NCI-H2107 treated with DMSO at 0.1 percent for 48 hours (cell line): Measurements from ENCODE around the gene EPHA3.

Experiments used
- DNase-seq: peaks from one replicate; lab custom pipeline; 2025; ENCODE audit not compliant: unreplicated experiment; lab: John Stamatoyannopoulos, UW

EPHA3 gene

GRCh38 chr3:89358281-89358680, 250.9 kb downstream of the EPHA3 start:
- no peak for DNase-seq

- DNase-seq = no peak
These were observed 252.7 kb downstream of the EPHA3 start for GRCh38 chr3:89360156-89360555.

GRCh38 chr3:89362496-89362895, 255.1 kb downstream of the EPHA3 start:
- no peak for DNase-seq

GRCh38 chr3:89363171-89363570, 255.8 kb downstream of the EPHA3 start:
- DNase-seq = no peak

GRCh38 chr3:89364314-89364713, 256.9 kb downstream of the EPHA3 start:
- no peak for DNase-seq

- DNase-seq = no peak
These were observed 259.7 kb downstream of the EPHA3 start for GRCh38 chr3:89367166-89367565.

GRCh38 chr3:89368846-89369245, 261.4 kb downstream of the EPHA3 start:
- no peak for DNase-seq

GRCh38 chr3:89372456-89372855, 265.0 kb downstream of the EPHA3 start:
- DNase-seq = no peak

GRCh38 chr3:89373434-89373833, 266.0 kb downstream of the EPHA3 start:
- no peak for DNase-seq

- no peak for DNase-seq
These were observed 268.0 kb downstream of the EPHA3 start for GRCh38 chr3:89375451-89375850.

GRCh38 chr3:89380016-89380415, 272.6 kb downstream of the EPHA3 start:
- no peak for DNase-seq

GRCh38 chr3:89392991-89393390, 285.6 kb downstream of the EPHA3 start:
- no peak for DNase-seq

GRCh38 chr3:89395456-89395855, 288.0 kb downstream of the EPHA3 start:
- DNase-seq = no peak

GRCh38 chr3:89395996-89396395, 288.6 kb downstream of the EPHA3 start:
- DNase-seq = no peak

- DNase-seq = no peak
These were observed 294.6 kb downstream of the EPHA3 start for GRCh38 chr3:89402051-89402450.

GRCh38 chr3:89405176-89405575, 297.8 kb downstream of the EPHA3 start:
- DNase-seq = no peak

- no peak for DNase-seq
These were observed 298.2 kb downstream of the EPHA3 start for GRCh38 chr3:89405593-89405992.

GRCh38 chr3:89411201-89411600, 303.8 kb downstream of the EPHA3 start:
- no peak for DNase-seq

GRCh38 chr3:89414270-89414669, 306.8 kb downstream of the EPHA3 start:
- DNase-seq = no peak

GRCh38 chr3:89419647-89420241, 312.3 kb downstream of the EPHA3 start:
- no peak for DNase-seq

- no peak for DNase-seq
These were observed 318.6 kb downstream of the EPHA3 start for GRCh38 chr3:89426060-89426459.

GRCh38 chr3:89434621-89435380, 327.4 kb downstream of the EPHA3 start:
- DNase-seq = no peak

GRCh38 chr3:89436846-89437245, 329.4 kb downstream of the EPHA3 start:
- no peak for DNase-seq
